Ectodermal cell (in vitro differentiated cells): ENCODE measurements around the gene SPSB2.

Experiments used
- H3K27ac ChIP-seq: 2 replicates; pipeline ENCODE4 v1.7.0; 2013; ENCODE audit warnings: mild to moderate bottlenecking, low read depth, low read length; ENCODE audit not compliant: insufficient read depth, poor library complexity, severe bottlenecking
- H3K27me3 ChIP-seq: 2 replicates; pipeline ENCODE4 v1.7.0; 2013; ENCODE audit warnings: mild to moderate bottlenecking, low read length; ENCODE audit not compliant: insufficient read depth, control insufficient read depth, poor library complexity, severe bottlenecking
- H3K36me3 ChIP-seq: one replicate; pipeline ENCODE4 v1.7.0; 2013; ENCODE audit warnings: low read length; ENCODE audit not compliant: control insufficient read depth, insufficient read depth
- H3K4me1 ChIP-seq: one replicate; pipeline ENCODE4 v1.7.0; 2013; ENCODE audit warnings: low read length; ENCODE audit not compliant: control insufficient read depth, insufficient read depth
- H3K4me3 ChIP-seq: 2 replicates; pipeline ENCODE4 v1.7.0; 2013; ENCODE audit warnings: low read depth, low read length, control low read depth; ENCODE audit not compliant: insufficient read depth
- H3K9me3 ChIP-seq: 2 replicates; pipeline ENCODE4 v1.7.0; 2013; ENCODE audit warnings: mild to moderate bottlenecking, low read length, moderate library complexity; ENCODE audit not compliant: control insufficient read depth
- WGBS, 2 experiments: methylation state at CpG; one replicate each; pipeline ENCODE4 v1.1.7; 2013; ENCODE audit warnings: missing lambda C conversion rate in 2 of 2; 5-methylcytosine and 5-hydroxymethylcytosine counted together

The SPSB2 gene

GRCh38 chr12:6851153-6851920 is 21.8 kb downstream of the SPSB2 start, which contains the start of gene CDCA3:
Gene CDCA3, minus strand, starts transcription at chr12:6851286. Its CDS starts 334 bp downstream, at chr12:6850952.
- H3K4me1 ChIP-seq = peaks cover 21% of the 10 kb centered on the region
- peak within 1 kb of the TSS; percentile 60 for H3K4me3 ChIP-seq
- H3K27me3 ChIP-seq = no peaks in the 10 kb centered on the region
- peaks cover 22% of the 10 kb centered on the region for H3K36me3 ChIP-seq
- H3K9me3 ChIP-seq = no peaks in the 10 kb centered on the region
- H3K27ac ChIP-seq = peak within 1 kb of the TSS; percentile 78
- WGBS, 2 experiments = 0% methylated on average over 37 of the region's 37 CpGs

DNA sequence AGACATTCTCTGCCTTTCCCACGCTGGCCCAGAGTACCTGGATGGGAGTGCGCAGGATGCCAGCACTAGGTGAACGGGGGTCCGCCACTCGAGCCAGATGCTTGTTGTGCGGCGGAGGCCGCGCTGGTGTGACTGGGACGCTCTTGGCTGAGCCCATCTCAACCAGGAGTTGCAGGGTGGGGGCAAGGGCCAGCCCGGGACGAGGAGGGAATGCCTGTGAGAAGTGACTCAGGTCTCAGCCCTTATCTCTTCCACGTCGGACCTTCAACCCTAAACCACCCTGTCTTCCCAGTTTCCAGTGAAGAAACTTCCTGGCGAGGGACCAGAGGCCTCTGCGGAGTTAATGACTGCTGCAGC is 22.3 kb downstream of the SPSB2 start:
- H3K27ac ChIP-seq = no peak overlapping the region
- peaks cover 27% of the 10 kb centered on the region for H3K36me3 ChIP-seq
- peaks cover 21% of the 10 kb centered on the region for H3K4me1 ChIP-seq
- WGBS, 2 experiments = 12% methylated on average over 16 of the region's 16 CpGs
- H3K27me3 ChIP-seq = no peaks in the 10 kb centered on the region
- H3K4me3 ChIP-seq = peak overlapping the region; percentile 60
- no peaks in the 10 kb centered on the region for H3K9me3 ChIP-seq

DNA sequence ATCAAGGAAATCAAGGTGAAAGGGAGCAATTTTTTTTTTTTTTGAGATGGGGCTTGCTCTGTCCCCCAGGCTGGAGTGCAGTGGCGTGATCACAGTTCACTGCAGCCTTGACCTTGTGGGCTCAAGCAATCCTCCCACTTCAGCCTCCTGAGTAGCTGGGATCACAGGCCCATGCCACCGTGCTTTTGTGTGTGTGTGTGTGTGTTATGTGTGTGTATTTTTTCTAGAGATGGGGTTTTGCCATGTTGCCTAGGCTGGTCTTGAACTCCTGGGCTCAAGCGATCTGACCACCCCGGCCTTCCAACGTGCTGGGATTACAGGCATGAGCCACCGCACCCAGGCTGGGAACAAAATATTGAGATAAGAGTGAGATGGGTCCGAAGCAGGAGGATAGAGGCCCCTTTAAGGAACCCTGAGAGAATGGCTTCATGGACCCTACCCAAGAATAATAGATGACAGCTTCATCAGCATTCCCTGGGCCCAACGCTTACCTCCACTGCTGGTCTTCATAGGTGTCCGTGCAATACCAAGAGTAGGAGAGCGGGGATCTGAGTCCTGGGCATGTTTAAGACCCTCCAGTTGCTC is 23.0 kb downstream of the SPSB2 start:
- WGBS, 2 experiments = 86 to 89% methylated on average over 10 of the region's 10 CpGs
- H3K36me3 ChIP-seq = peaks cover 34% of the 10 kb centered on the region
- H3K4me1 ChIP-seq = peaks cover 21% of the 10 kb centered on the region
- no peaks in the 10 kb centered on the region for H3K27me3 ChIP-seq
- no peak overlapping the region for H3K27ac ChIP-seq
- H3K4me3 ChIP-seq = peak overlapping the region; percentile 60
- no peaks in the 10 kb centered on the region for H3K9me3 ChIP-seq

- Histone ChIP-seq H3K27ac (no peak overlapping the region), H3K36me3 (peaks cover 40% of the 10 kb centered on the region), H3K27me3 (no peaks in the 10 kb centered on the region), H3K4me3 (no peak overlapping the region), H3K9me3 (no peaks in the 10 kb centered on the region), H3K4me1 (peaks cover 21% of the 10 kb centered on the region)
- 90 to 94% methylated on average over 2 of the region's 2 CpGs for WGBS, 2 experiments
Measured at GRCh38 chr12:6849427-6849826, 23.7 kb downstream of the SPSB2 start.

GRCh38 chr12:6847676-6848075 is 25.4 kb downstream of the SPSB2 start:
- Histone ChIP-seq H3K27me3 (no peaks in the 10 kb centered on the region), H3K36me3 (peaks cover 43% of the 10 kb centered on the region), H3K9me3 (no peaks in the 10 kb centered on the region), H3K27ac (no peak overlapping the region), H3K4me3 (no peak overlapping the region), H3K4me1 (peaks cover 14% of the 10 kb centered on the region)
- 85 to 88% methylated on average over 2 of the region's 2 CpGs for WGBS, 2 experiments

GRCh38 chr12:6846316-6846869 is 26.7 kb downstream of the SPSB2 start:
- H3K36me3 ChIP-seq = peaks cover 43% of the 10 kb centered on the region
- no peak overlapping the region for H3K4me3 ChIP-seq
- H3K9me3 ChIP-seq = no peaks in the 10 kb centered on the region
- H3K27ac ChIP-seq = no peak overlapping the region
- H3K4me1 ChIP-seq = peaks cover 16% of the 10 kb centered on the region
- no peaks in the 10 kb centered on the region for H3K27me3 ChIP-seq
- 94% methylated on average over 7 of the region's 7 CpGs for WGBS, 2 experiments

GRCh38 chr12:6845395-6845794 is 27.7 kb downstream of the SPSB2 start:
- H3K9me3 ChIP-seq = no peaks in the 10 kb centered on the region
- no peak overlapping the region for H3K4me3 ChIP-seq
- peaks cover 41% of the 10 kb centered on the region for H3K36me3 ChIP-seq
- peaks cover 18% of the 10 kb centered on the region for H3K4me1 ChIP-seq
- no peak overlapping the region for H3K27ac ChIP-seq
- WGBS, 2 experiments = 92 to 93% methylated on average over 17 of the region's 17 CpGs
- no peaks in the 10 kb centered on the region for H3K27me3 ChIP-seq

DNA sequence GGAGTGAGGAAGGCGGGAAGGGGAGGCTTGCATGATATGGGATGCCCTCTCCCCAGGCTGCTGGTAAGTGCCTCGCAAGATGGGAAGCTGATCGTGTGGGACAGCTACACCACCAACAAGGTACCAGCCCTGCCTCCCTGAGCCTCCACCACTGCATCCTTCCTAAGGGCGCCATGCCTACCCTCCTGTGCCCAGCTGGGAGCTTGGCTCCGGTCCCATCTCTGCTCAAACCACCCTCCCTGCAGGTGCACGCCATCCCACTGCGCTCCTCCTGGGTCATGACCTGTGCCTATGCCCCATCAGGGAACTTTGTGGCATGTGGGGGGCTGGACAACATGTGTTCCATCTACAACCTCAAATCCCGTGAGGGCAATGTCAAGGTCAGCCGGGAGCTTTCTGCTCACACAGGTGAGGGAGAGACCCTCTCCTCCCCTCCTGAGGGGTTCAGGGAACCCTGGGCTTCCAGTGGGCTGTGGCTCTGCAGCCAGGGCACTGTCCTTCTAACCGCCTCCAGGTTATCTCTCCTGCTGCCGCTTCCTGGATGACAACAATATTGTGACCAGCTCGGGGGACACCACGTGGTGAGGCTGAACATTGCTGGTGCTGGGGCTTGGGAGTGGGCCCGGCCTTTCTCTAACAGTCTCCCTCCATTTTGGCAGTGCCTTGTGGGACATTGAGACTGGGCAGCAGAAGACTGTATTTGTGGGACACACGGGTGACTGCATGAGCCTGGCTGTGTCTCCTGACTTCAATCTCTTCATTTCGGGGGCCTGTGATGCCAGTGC is 29.8 kb downstream of the SPSB2 start:
- Histone ChIP-seq H3K36me3 (peaks cover 25% of the 10 kb centered on the region), H3K4me1 (peaks cover 23% of the 10 kb centered on the region), H3K4me3 (no peak overlapping the region), H3K27me3 (no peaks in the 10 kb centered on the region), H3K27ac (no peak overlapping the region), H3K9me3 (no peaks in the 10 kb centered on the region)
- WGBS, 2 experiments = 84 to 87% methylated on average over 16 of the region's 16 CpGs

DNA sequence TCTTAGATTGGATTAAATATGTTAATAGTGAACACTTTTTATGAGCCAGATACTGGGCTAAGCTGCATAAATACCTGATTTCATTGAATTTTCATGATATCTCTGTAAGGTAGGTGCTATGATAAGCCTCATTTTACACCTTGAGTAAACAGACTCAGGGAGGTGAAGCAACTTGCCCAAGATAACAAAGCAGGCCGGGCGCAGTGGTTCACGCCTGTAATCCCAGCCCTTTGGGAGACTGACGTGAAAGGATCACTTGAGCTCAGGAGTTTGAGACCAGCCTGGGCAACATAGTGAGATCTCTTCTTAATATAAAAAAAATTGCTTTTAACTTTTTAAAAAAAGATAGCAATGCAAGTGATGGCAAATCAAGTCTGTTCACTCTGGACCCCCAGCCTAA is 31.0 kb downstream of the SPSB2 start:
- Histone ChIP-seq H3K36me3 (peaks cover 36% of the 10 kb centered on the region), H3K4me3 (no peak overlapping the region), H3K9me3 (no peaks in the 10 kb centered on the region), H3K27me3 (no peaks in the 10 kb centered on the region), H3K27ac (no peak overlapping the region), H3K4me1 (peaks cover 23% of the 10 kb centered on the region)
- 91 to 98% methylated on average over 4 of the region's 4 CpGs for WGBS, 2 experiments
